ENCODE measurements around the gene ASB16. TPM values are rescaled to one million over a fixed set of nuclear protein-coding genes. Genes with fewer than 3 reads are reported as not detected.
A peak's percentile ranks its signal among the peaks of the same experiment; 100 is the strongest.

Gene ASB16
- total and polyA plus RNA-seq, 9 of the 15 experiments (the other 6 are each of a cell fraction or from before 2014, with no cell fraction given) = 0.03 to 0.07 TPM; not detected in 7

GRCh38 chr17:44186307-44187130 is 16.0 kb downstream of the ASB16 start, which contains the start of gene TMUB2 (continued):
- TF ChIP-seq CSDE1 (IDR thresholded peaks at IDR 0.05) = peak in 1 of 2 experiments; percentile 82; a peak in 2 of 4 replicates
- TF ChIP-seq RBBP5 (IDR thresholded peaks at IDR 0.05; ENCODE audit: borderline replicate concordance, insufficient read depth, low read length, poor library complexity, severe bottlenecking) = peak; percentile 77
- peak; percentile 80 for TF ChIP-seq C11orf30 (IDR thresholded peaks at IDR 0.05; ENCODE audit: low read depth)
- peak; percentile 97 for TF ChIP-seq NCOA1 (IDR thresholded peaks at IDR 0.05; ENCODE audit: low read depth)
- TF ChIP-seq NFE2 (IDR thresholded peaks at IDR 0.05; ENCODE audit: low read depth) = 0 out of 2 replicates have a peak, but pooled peaks have one; percentile 12
- TF ChIP-seq E2F1 (CRISPR knock-in tag; IDR thresholded peaks at IDR 0.05) = peak; percentile 86
- TF ChIP-seq PHB (CRISPR knock-in tag; IDR thresholded peaks at IDR 0.05) = no peak
- peak; percentile 94 for TF ChIP-seq ATF7 (IDR thresholded peaks at IDR 0.05)
- TF ChIP-seq GABPA (tag; conservative IDR thresholded peaks at IDR 0.05; ENCODE audit: low read depth) = peak; percentile 99
- TF ChIP-seq MBD2 (IDR thresholded peaks at IDR 0.05; ENCODE audit: borderline replicate concordance, low read depth) = peak; percentile 72
- 0 out of 2 replicates have a peak, but pooled peaks have one; percentile 36 for TF ChIP-seq TGIF2 (CRISPR knock-in tag; IDR thresholded peaks at IDR 0.05)
- TF ChIP-seq ZBTB2 (IDR thresholded peaks at IDR 0.05) = no peak
- peak; percentile 82 for TF ChIP-seq CXXC5 (CRISPR knock-in tag; IDR thresholded peaks at IDR 0.05)
- TF ChIP-seq TARDBP (IDR thresholded peaks at IDR 0.05) = peak; percentile 99
- TF ChIP-seq POLR2B (IDR thresholded peaks at IDR 0.05; ENCODE audit: low read depth, partially characterized antibody) = peak; percentile 83
- TF ChIP-seq CEBPG (CRISPR knock-in tag; IDR thresholded peaks at IDR 0.05) = peak; percentile 82
- peak; percentile 69 to 85; a peak in 3 of 4 replicates for TF ChIP-seq CEBPG (tag; conservative IDR thresholded peaks at IDR 0.05 in 1 of 2, IDR thresholded peaks at IDR 0.05 in 1 of 2)
- peak; percentile 22; the same call in 1 of the 2 replicates for TF ChIP-seq HDAC2 (IDR thresholded peaks at IDR 0.05)
- peak; percentile 86 for TF ChIP-seq POLR2AphosphoS5 (IDR thresholded peaks at IDR 0.05; ENCODE audit: control insufficient read depth, insufficient read depth, low read depth, low read length)
- TF ChIP-seq KAT7 (CRISPR knock-in tag; IDR thresholded peaks at IDR 0.05; ENCODE audit: borderline replicate concordance) = peak; percentile 89; the same call in 1 of the 2 replicates
- peak; percentile 79 for TF ChIP-seq TFAP4 (CRISPR knock-in tag; IDR thresholded peaks at IDR 0.05; ENCODE audit: borderline replicate concordance)
- peak; percentile 92 for TF ChIP-seq KHSRP (IDR thresholded peaks at IDR 0.05)
- peak; percentile 18; the same call in 1 of the 2 replicates for TF ChIP-seq ZKSCAN1 (IDR thresholded peaks at IDR 0.05; ENCODE audit: low read depth, low read length)
- TF ChIP-seq NR2C2 (CRISPR knock-in tag; IDR thresholded peaks at IDR 0.05) = no peak
- peak; percentile 97 for TF ChIP-seq NR2C2 (tag; IDR thresholded peaks at IDR 0.05)
- peak; percentile 63; the same call in 1 of the 2 replicates for TF ChIP-seq FOXM1 (IDR thresholded peaks at IDR 0.05; ENCODE audit: low read depth)
- no peak for TF ChIP-seq FOXM1 (CRISPR knock-in tag; IDR thresholded peaks at IDR 0.05; ENCODE audit: low read depth)
- TF ChIP-seq PML (IDR thresholded peaks at IDR 0.05; ENCODE audit: low read length) = peak; percentile 83
